Osteoblast (primary cell): Measurements from ENCODE around the gene ADRM1. TPM values are rescaled to one million over a fixed set of nuclear protein-coding genes. Genes with fewer than 3 reads are reported as not detected.

ENCODE experiments used
- DNase-seq: peaks from one replicate; pipeline ENCODE4 v3.0.0; 2011; ENCODE audit warnings: low spot score, mixed read lengths; ENCODE audit not compliant: insufficient read length; ENCODE audit errors: missing footprints
- H2AFZ ChIP-seq: 2 replicates; pipeline ENCODE4 v1.6.0; 2011; ENCODE audit warnings: mild to moderate bottlenecking, low read length
- H3K27ac ChIP-seq: 2 replicates; pipeline ENCODE4 v1.5.1; 2011; ENCODE audit warnings: mild to moderate bottlenecking, low read depth, low read length, moderate library complexity
- H3K27me3 ChIP-seq: 2 replicates; pipeline ENCODE4 v1.6.0; 2012; ENCODE audit warnings: mild to moderate bottlenecking, control low read depth, inconsistent platforms, low read length, moderate library complexity; ENCODE audit not compliant: insufficient read depth
- H3K36me3 ChIP-seq: 2 replicates; pipeline ENCODE4 v1.5.1; 2011; ENCODE audit warnings: mild to moderate bottlenecking, low read length, control low read depth, moderate library complexity; ENCODE audit not compliant: insufficient read depth
- H3K4me1 ChIP-seq: 2 replicates; pipeline ENCODE4 v1.5.1; 2011; ENCODE audit warnings: mild to moderate bottlenecking, low read length, control low read depth, moderate library complexity; ENCODE audit not compliant: insufficient read depth
- H3K4me2 ChIP-seq: 2 replicates; pipeline ENCODE4 v1.6.0; 2011; ENCODE audit warnings: mild to moderate bottlenecking, low read length; ENCODE audit not compliant: insufficient read depth
- H3K4me3 ChIP-seq: fragments of 200-600 bp; sonication (generic); 3 replicates; pipeline ENCODE4 v1.5.1; 2012; ENCODE audit warnings: mild to moderate bottlenecking, low read length, inconsistent platforms; ENCODE audit not compliant: insufficient read depth
- H3K79me2 ChIP-seq: 2 replicates; pipeline ENCODE4 v1.6.0; 2012; ENCODE audit warnings: mild to moderate bottlenecking, low read length, control low read depth, inconsistent platforms; ENCODE audit not compliant: insufficient read depth
- H3K9me3 ChIP-seq: 2 replicates; pipeline ENCODE4 v1.5.1; 2011; ENCODE audit warnings: low read depth, low read length, control low read depth
- H4K20me1 ChIP-seq: 2 replicates; pipeline ENCODE4 v1.6.0; 2012; ENCODE audit warnings: mild to moderate bottlenecking, low read length, control low read depth; ENCODE audit not compliant: insufficient read depth
- CTCF ChIP-seq: IDR thresholded peaks from 2 replicates; pipeline ENCODE4 v1.5.1; 2011; ENCODE audit warnings: mild to moderate bottlenecking, low read depth, low read length, moderate library complexity; ENCODE audit errors: extremely low read depth
- total RNA-seq: library from RNA; depleted of rRNA; stranded (reverse); fragments of >200 nt; gene quantifications from 2 replicates; pipeline ENCODE4 v1.2.3, GENCODE V29; 2012

The ADRM1 gene
- total RNA-seq, 1 donor = 103 TPM

GRCh38 chr20:62334881-62335280 is 32.1 kb downstream of the ADRM1 start:
- DNase-seq = no peak
- TF ChIP-seq CTCF = no peak
- Histone ChIP-seq H3K27me3 (no peaks in the 10 kb centered on the region), H4K20me1 (no peaks in the 10 kb centered on the region), H3K36me3 (no peaks in the 10 kb centered on the region), H3K27ac (no peak overlapping the region), H3K4me2 (no peak overlapping the region), H3K9me3 (no peaks in the 10 kb centered on the region), H2AFZ (no peak overlapping the region), H3K79me2 (no peaks in the 10 kb centered on the region), H3K4me1 (no peaks in the 10 kb centered on the region), H3K4me3 (no peak overlapping the region)

- TF ChIP-seq CTCF = no peak
- Histone ChIP-seq H3K27me3 (no peaks in the 10 kb centered on the region), H3K27ac (no peak overlapping the region), H2AFZ (no peak overlapping the region), H3K79me2 (no peaks in the 10 kb centered on the region), H3K4me2 (no peak overlapping the region), H3K4me1 (no peaks in the 10 kb centered on the region), H3K9me3 (no peaks in the 10 kb centered on the region), H4K20me1 (no peaks in the 10 kb centered on the region), H3K4me3 (no peak overlapping the region), H3K36me3 (no peaks in the 10 kb centered on the region)
- no peak for DNase-seq
These were observed 32.7 kb downstream of the ADRM1 start for GRCh38 chr20:62335532-62335931.

- no peak for TF ChIP-seq CTCF
- H3K4me3 ChIP-seq = no peak overlapping the region
- no peaks in the 10 kb centered on the region for H3K79me2 ChIP-seq
- no peak overlapping the region for H2AFZ ChIP-seq
- DNase-seq = no peak
- no peaks in the 10 kb centered on the region for H4K20me1 ChIP-seq
- no peaks in the 10 kb centered on the region for H3K27me3 ChIP-seq
- no peaks in the 10 kb centered on the region for H3K36me3 ChIP-seq
- H3K27ac ChIP-seq = no peak overlapping the region
- H3K4me2 ChIP-seq = no peak overlapping the region
- no peaks in the 10 kb centered on the region for H3K9me3 ChIP-seq
- H3K4me1 ChIP-seq = no peaks in the 10 kb centered on the region
These were observed 33.5 kb downstream of the ADRM1 start for GRCh38 chr20:62336329-62336728.

GRCh38 chr20:62336775-62337557 is 34.2 kb downstream of the ADRM1 start:
- no peak overlapping the region for H3K4me3 ChIP-seq
- H3K4me2 ChIP-seq = no peak overlapping the region
- no peak for TF ChIP-seq CTCF
- no peaks in the 10 kb centered on the region for H3K4me1 ChIP-seq
- no peak for DNase-seq
- H2AFZ ChIP-seq = no peak overlapping the region
- no peaks in the 10 kb centered on the region for H3K27me3 ChIP-seq
- no peaks in the 10 kb centered on the region for H3K79me2 ChIP-seq
- no peak overlapping the region for H3K27ac ChIP-seq
- no peaks in the 10 kb centered on the region for H3K9me3 ChIP-seq
- H3K36me3 ChIP-seq = no peaks in the 10 kb centered on the region
- no peaks in the 10 kb centered on the region for H4K20me1 ChIP-seq
